ENCODE results near the gene INPP5D. TPM values are rescaled to one million over a fixed set of nuclear protein-coding genes. Genes with fewer than 3 reads are reported as not detected.

INPP5D gene
- total and polyA plus RNA-seq, 2 donors (not counting 3 experiments of a cell fraction or from before 2014, with no cell fraction given), result 13.9 to 46.6 TPM

GRCh38 chr2:233111427-233111826 lies 51.3 kb downstream of the INPP5D start:
- no peak overlapping the region for H3K27ac ChIP-seq (ENCODE audit: insufficient read depth, low read depth, low read length)
- H4K20me1 ChIP-seq (replicated peaks; ENCODE audit: control insufficient read depth, extremely low read depth, insufficient read depth, low read length), result no peaks in the 10 kb centered on the region
- H3K27me3 ChIP-seq (ENCODE audit: control insufficient read depth in 2 of 2, insufficient read depth in 2 of 2, low read length in 2 of 2), result no peaks in the 10 kb centered on the region
- H3K4me3 ChIP-seq (replicated peaks in 1 of 3; ENCODE audit: insufficient read depth in 1 of 3, low read depth in 1 of 3, low read length in 3 of 3), result no peak overlapping the region
- H3K9ac ChIP-seq (replicated peaks; ENCODE audit: extremely low read depth, insufficient read depth, low read length), result no peak overlapping the region
- H2AFZ ChIP-seq (ENCODE audit: low read depth, low read length), result no peak overlapping the region
- H3K4me2 ChIP-seq (ENCODE audit: insufficient read depth, low read length), result no peak overlapping the region
- BruUV-seq (replicated peaks), result no TSS peak
- H3K79me2 ChIP-seq (ENCODE audit: control insufficient read depth, insufficient read depth, low read length), result no peaks in the 10 kb centered on the region
- TF ChIP-seq GATA2 (IDR thresholded peaks at IDR 0.05; ENCODE audit: insufficient read depth, insufficient read length, low read depth, low read length) (no peak), POLR2AphosphoS5 (IDR thresholded peaks at IDR 0.05; ENCODE audit: insufficient read depth, low read depth, low read length) (no peak), FOS (IDR thresholded peaks at IDR 0.05; ENCODE audit: borderline replicate concordance, insufficient read depth, low read length) (no peak), JUN (IDR thresholded peaks at IDR 0.05; ENCODE audit: borderline replicate concordance, insufficient read depth, insufficient read length, low read depth) (no peak), EZH2 (IDR thresholded peaks at IDR 0.05; ENCODE audit: borderline replicate concordance, low read depth, low read length, severe bottlenecking) (no peak), CTCF (IDR thresholded peaks at IDR 0.05; ENCODE audit: extremely low read depth in 1 of 2, insufficient read depth in 1 of 2, low read depth in 1 of 2, low read length in 2 of 2) (no peak), MAX (IDR thresholded peaks at IDR 0.05; ENCODE audit: insufficient read depth, insufficient read length) (no peak), POLR2A (IDR thresholded peaks at IDR 0.05; ENCODE audit: low read depth, low read length) (no peak)
- peaks cover 0 to 3% of the 10 kb centered on the region in 2 experiments for H3K36me3 ChIP-seq (ENCODE audit: control insufficient read depth in 2 of 2, extremely low read depth in 1 of 2, insufficient read depth in 2 of 2, low read length in 2 of 2)
- H3K9me1 ChIP-seq (replicated peaks; ENCODE audit: control insufficient read depth, extremely low read depth, insufficient read depth, low read length), result no peaks in the 10 kb centered on the region
- dilution Hi-C loops (cut with MboI; ENCODE audit: extremely low pct_ligation_motif_present, low sequenced_read_pairs) (no loop called here), intact Hi-C loops (cut with micrococcal nuclease) (no loop called here)
- DNase-seq (ENCODE audit: low read depth, low spot score) (no peak), FAIRE-seq (no peak)
- H3K4me1 ChIP-seq (ENCODE audit: control insufficient read depth, extremely low read depth, insufficient read depth, low read length), result no peaks in the 10 kb centered on the region
- ChIA-PET POLR2A (no interaction called here), CTCF (no interaction called here)
- no peaks in the 10 kb centered on the region for H3K9me3 ChIP-seq (replicated peaks; ENCODE audit: control insufficient read depth, insufficient read depth, low read length)

Measured in endothelial cell of umbilical vein (primary cell).